Esophagus muscularis mucosa (tissue), 4 donors: ENCODE data around the gene PAWR.

Experiments used
- EP300 ChIP-seq: sonication (generic); formaldehyde crosslinking; IDR thresholded peaks from one replicate; pipeline ENCODE4 v1.6.1; 2017; ENCODE audit warnings: antibody characterized with exemption
- POLR2A ChIP-seq: fragments of 450-650 bp; IDR thresholded peaks from one replicate; pipeline ENCODE4 v1.6.1; 2017; ENCODE audit warnings: antibody characterized with exemption, moderate library complexity, mild to moderate bottlenecking, low read depth
- POLR2AphosphoS5 ChIP-seq, 2 donors: sonication (generic); formaldehyde crosslinking; IDR thresholded peaks; one replicate each; pipeline ENCODE4 v1.6.1; 2017; ENCODE audit warnings: antibody characterized with exemption in 2 of 2
- TF ChIP-seq, protein P1 (sequence below), 3 experiments: fragments of 200-600 bp in 2 of 3; fragments of 450-650 bp in 1 of 3; sonication (generic) in 2 of 3; IDR thresholded peaks; one replicate each; pipeline ENCODE4 v1.5.1; 2017 to 2019; ENCODE audit warnings: antibody characterized with exemption in 3 of 3, mild to moderate bottlenecking in 2 of 3, moderate library complexity in 1 of 3

DNA sequence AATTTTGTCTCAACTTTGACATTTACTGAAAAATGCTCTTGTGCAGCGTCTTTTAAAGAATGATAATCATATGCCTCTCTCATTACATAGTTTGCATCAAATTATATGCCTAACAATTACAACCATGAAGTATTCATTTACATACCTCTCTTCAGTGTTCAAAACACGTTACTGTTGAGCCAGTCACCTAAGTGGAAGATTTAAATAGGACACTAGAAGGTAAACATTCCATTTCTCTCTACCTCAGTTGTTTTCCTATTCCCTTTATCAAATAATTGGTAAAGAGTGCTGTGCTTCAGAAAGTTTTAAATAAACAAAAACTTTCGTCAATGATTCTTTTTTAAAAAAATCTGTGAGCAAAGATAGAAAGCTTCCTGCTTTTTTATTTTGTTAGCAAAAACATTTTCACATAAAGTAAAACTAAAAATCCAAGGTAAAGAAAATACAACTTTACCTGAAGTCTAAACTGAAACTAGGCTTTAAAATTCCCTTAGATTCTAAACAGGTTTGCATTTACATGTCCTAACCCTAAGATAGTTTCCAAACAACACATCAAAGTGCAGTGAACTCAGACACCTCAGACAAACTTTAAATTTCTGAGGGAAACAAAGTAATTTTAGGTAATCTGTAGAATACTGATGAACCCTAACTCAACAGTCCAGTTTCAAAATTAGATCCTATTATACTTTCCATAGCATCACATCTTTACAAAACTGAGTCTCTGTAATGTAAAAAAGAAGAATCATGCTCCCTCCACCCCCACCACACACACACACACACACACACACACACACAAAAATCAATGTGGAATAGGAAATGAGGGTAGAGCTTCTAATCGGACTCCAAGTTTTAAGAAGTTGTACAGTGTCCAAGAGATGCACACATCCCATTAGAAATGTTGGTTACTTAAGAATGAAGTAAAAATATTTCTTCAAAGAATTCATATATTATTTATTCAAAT is 46.2 kb downstream of the PAWR start:
- TF ChIP-seq POLR2AphosphoS5 (IDR thresholded peaks at IDR 0.05) (no peak), EP300 (no peak), POLR2A (no peak)
- TF ChIP-seq, protein P1, sequence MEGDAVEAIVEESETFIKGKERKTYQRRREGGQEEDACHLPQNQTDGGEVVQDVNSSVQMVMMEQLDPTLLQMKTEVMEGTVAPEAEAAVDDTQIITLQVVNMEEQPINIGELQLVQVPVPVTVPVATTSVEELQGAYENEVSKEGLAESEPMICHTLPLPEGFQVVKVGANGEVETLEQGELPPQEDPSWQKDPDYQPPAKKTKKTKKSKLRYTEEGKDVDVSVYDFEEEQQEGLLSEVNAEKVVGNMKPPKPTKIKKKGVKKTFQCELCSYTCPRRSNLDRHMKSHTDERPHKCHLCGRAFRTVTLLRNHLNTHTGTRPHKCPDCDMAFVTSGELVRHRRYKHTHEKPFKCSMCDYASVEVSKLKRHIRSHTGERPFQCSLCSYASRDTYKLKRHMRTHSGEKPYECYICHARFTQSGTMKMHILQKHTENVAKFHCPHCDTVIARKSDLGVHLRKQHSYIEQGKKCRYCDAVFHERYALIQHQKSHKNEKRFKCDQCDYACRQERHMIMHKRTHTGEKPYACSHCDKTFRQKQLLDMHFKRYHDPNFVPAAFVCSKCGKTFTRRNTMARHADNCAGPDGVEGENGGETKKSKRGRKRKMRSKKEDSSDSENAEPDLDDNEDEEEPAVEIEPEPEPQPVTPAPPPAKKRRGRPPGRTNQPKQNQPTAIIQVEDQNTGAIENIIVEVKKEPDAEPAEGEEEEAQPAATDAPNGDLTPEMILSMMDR (IDR thresholded peaks at IDR 0.05): no peak
